ENCODE results near the gene NPHP4.

NPHP4 gene

DNA sequence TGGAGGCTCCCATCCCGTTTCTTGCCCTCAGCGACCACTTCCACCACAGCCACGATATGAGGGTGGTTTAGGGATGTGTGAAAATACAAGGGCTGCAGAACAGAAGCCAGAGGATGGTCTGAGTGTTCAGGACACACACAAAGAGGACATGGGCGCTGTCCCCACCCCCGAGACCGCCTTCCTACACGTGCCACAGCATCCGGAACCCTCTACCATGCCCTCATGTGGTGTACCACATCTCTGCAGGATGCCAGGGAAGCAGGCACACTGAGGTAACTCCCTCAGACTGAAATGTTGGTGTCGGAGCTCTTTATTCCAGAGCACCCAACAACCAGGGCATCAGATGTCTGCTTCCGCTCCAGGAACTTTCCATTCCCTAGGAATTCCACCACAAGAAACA is 23.1 kb downstream of the NPHP4 start:
- no peak for DNase-seq

DNA sequence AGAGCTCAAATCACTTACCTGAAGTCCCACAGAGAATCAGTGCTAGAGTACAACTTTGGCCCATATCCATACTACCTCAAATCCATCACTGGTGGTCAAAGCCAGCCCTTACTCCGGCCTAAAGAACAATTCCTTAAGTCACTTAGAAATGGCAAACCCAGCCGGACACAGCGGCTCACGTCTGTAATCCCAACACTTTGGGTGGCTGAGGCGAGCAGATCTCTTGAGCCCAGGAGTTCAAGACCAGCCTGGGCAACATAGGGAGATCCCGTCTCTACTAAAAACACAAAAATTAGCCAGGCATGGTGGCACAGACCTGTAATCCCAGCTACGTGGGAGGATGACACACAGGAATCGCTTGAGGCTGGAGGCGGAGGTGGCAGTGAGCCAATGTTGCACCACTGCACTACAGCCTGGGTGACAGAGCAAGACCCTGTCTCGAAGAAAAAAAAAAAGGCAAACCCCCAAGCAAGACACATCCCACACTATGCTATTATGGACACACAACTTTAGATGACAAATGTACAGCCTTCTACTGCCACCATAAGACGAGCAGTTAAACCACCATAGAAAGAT is 24.0 kb downstream of the NPHP4 start:
- DNase-seq, result no peak

DNA sequence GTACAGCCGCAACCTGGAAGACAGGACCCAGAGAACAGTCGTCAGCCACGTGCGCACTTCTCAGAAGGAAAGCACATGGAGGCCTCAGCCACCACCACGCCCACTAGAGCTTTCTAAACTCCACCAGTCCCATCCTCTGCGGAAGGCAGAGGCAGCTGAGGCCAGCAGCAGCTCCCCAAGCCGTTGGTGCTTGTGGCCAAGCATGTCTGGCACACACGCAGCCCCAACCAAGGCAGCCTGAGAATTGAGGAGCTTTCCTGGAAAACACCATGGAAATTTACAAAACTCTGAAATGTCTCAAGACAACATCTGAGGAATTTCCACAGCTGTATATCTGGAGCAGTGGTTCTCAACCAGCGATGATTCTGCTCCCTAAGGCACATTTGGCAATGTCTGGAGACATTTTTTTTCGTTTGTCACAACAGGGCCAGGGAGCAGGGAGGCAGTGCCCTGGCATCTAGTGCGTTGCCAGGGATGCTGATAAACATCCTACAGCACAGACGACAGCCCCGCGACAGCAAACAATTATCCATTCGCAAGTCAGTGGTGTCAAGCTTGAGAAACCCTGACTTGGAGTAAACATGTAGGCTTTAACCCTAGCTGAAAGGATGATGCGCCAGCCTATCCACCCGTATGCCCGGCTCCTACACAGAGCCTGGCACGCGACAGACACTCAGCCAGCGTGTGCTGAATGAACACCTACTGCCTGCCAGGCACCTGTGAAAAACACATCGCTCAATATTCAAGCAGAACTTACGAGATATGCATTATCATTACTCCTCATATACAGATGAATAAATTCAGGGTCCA is 24.7 kb downstream of the NPHP4 start:
- no peak for DNase-seq

GRCh38 chr1:5966543-5967205 is 25.6 kb downstream of the NPHP4 start:
- DNase-seq, result no peak

GRCh38 chr1:5965586-5966131 is 26.6 kb downstream of the NPHP4 start:
- no peak for DNase-seq

GRCh38 chr1:5962265-5963105 is 29.7 kb downstream of the NPHP4 start:
- DNase-seq, result no peak

GRCh38 chr1:5961601-5962000 is 30.6 kb downstream of the NPHP4 start:
- no peak for DNase-seq

DNA sequence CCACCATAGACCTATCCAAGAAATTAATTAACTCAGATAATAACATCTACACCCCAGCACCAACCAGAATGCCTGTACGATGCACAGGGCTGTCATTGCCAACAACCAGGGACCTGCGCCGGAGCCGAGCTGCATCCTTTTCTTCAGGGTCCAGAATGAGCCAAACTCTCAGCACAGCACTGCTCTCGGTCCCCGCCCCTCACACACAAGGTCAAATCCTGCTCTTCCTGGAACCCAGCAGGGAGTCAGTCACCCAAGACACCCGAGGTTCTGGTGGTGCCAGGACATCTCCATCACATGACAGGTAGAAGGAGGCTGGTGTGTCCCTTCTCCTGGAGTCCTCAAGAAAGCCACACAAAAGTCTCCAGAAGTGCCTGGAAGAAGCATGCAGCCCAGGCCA is 31.9 kb downstream of the NPHP4 start:
- DNase-seq, result no peak

DNA sequence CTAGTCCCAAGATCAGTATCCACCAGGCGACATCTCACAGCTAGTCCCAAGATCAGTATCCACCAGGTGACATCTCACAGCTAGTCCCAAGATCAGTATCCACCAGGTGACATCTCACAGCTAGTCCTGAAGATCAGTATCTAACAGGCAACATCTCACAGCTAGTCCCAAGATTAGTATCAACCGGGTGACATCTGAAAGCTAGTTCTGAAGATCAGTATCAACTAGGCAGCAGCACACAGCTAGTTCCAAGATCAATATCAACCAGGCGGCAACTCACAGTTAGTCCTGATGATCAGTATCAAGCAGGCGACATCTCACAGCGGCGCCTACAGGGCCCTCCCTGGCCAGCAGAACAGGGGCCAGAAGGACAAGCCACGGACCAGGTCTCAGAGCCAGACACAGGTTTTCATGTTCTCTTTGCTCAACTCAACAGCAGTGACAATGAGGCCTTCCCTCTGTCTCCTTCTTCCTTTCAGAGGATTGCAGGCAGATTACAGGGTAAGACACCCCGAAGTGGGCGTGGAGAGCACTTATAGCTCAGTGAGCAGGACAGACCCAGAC is 32.5 kb downstream of the NPHP4 start:
- no peak for DNase-seq

- DNase-seq, result no peak
Observed at GRCh38 chr1:5959087-5959486, 33.1 kb downstream of the NPHP4 start.

GRCh38 chr1:5956022-5956830 is 36.0 kb downstream of the NPHP4 start:
- no peak for DNase-seq

DNA sequence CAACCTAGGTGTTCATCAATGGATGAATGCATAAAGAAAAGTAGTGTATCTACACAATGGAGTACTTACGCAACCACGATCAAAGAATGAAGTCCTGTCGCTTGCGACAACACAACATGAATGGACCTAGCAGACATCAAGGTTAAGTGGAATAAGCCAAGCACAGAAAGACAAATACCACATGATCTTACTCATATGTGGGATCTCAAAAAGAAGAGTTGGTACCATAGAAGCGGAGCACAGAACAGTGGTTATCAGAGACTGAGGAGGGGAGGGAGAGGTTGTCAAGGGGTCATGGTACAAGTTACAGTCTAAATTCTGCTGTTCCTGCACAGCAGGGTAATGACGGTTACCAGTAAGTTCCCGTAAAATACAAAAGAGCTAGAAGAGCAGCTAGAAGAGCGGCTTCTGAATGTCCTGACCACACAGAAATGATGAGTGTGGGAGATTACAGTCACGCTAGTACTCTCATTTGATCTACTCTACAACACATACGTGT is 36.7 kb downstream of the NPHP4 start:
- DNase-seq, result no peak

GRCh38 chr1:5954964-5955363 is 37.3 kb downstream of the NPHP4 start:
- DNase-seq, result peak in 1 of 2 donors; percentile 19

DNA sequence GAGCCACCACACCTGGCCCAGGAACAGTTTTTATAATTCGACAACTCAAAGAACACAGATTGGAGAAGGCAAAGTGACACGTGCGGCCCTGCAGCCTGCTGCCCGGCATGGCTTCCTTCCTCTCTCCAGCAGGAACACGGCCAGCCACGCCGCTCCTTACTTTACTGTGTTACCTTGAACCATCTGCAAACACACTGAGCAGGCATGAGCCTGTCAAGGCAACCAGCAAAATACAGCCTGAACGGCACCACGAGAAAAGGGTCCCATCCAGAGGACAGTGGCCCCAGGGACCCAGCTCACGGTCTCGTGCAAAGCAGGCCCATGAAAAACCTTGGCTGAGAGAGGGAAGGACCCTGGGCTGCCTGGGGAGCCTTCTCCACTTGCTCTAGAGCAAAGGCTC is 38.8 kb downstream of the NPHP4 start:
- no peak for DNase-seq

DNA sequence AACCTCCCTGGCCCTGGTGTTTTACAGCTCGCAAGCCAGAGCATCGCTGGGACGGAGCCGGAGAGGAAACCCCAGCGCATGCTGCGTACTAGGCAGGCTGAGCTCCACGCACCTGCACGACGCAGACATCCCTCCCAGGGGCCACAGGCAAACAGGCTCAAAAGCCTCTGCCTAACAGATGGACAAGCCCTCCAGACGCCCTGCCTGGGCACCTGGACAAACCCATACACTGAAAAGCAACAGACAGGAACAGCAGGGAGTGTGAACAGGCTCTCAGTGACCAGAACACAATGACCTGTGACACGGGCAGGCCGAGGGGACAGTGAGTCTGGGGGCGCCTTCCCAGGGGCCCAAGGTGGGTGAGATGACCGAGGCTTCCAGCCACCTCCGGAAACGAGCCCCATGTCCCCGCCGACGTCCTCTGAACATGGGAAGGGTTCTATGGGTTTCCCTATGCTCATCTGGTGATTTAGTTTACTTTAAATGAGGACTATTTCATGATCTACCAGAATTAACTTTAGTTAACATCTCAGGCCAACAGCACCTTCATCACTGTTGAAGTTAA is 40.3 kb downstream of the NPHP4 start:
- DNase-seq, result no peak

GRCh38 chr1:5950994-5951785 is 41.0 kb downstream of the NPHP4 start:
- DNase-seq, result peak in 1 of 2 donors; percentile 8

DNA sequence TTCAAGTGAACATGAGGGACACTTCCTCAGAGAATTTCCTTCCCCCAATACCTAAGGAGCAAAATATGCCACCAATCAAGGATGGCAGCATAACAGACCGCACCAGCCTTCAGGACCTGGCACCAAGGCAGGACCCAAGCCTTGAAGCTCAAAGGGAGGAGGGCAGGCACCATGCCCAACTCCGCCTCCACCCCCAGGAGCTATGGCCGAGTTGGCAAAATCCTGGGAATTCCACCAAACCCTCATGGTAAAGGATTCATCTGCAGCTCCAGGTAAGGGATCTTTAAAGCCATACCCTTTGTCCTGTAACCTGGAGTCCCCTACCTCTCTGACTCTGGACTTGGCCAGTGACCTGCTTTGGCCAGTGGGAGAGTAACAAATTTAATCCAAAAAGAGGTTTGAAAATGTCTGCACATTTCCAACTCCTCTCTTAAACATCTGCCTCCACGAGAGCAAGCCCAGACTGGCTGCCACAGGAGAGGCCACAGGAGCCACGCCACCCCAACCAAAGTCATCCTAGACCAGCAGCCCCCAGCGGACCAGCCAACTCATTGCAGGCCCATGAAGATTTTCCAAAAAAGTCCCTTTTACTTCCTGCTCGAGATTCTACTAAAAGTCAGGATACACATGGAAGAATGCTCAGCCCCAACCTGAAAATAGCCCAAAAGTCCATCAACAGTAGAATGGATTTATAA is 41.9 kb downstream of the NPHP4 start:
- DNase-seq, result no peak

DNA sequence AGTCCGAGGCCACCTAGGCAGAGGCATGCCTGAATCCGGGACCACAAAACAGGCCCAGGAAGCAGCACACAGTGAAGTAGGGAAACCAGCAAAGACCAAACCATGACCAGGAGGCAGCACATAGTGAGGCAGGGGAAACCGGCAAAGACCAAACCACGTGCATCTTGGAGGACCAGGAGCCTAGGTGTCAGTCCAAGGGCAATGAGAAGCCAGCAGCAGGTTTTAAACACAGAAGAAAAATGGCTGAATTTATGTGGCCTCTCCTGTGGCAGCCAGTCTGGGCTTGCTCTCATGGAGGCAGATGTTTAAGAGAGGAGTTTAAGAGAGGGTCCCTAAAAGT is 42.5 kb downstream of the NPHP4 start:
- DNase-seq, result no peak

- DNase-seq, result no peak
Observed at GRCh38 chr1:5949085-5949760, 43.0 kb downstream of the NPHP4 start.
